Activated naive CD8-positive, alpha-beta T cell treated with anti-CD3 and anti-CD28 coated beads, Interleukin-2, amount 50 U/mL, for 24 hours (primary cell): Measurements from ENCODE around the gene BMP7.

ENCODE experiments used
- ATAC-seq: fragments of 150-1000 bp; cut with Tn5 transposase; one replicate; pipeline ENCODE4 v1.10.0; 2021
- DNase-seq: peaks from one replicate; pipeline ENCODE4 v3.0.0; 2021
- H3K27ac Mint-ChIP-seq: one replicate; pipeline ENCODE4 v1.8.0; 2021; ENCODE audit warnings: mild to moderate bottlenecking, mixed read lengths
- H3K27me3 Mint-ChIP-seq: one replicate; pipeline ENCODE4 v1.8.0; 2021; ENCODE audit warnings: mixed read lengths
- H3K36me3 Mint-ChIP-seq: one replicate; pipeline ENCODE4 v1.8.0; 2021; ENCODE audit warnings: low read depth, mixed read lengths
- H3K4me1 Mint-ChIP-seq: one replicate; pipeline ENCODE4 v1.8.0; 2021; ENCODE audit warnings: mixed read lengths
- H3K4me3 Mint-ChIP-seq: one replicate; pipeline ENCODE4 v1.8.0; 2021; ENCODE audit warnings: mild to moderate bottlenecking, moderate library complexity, mixed read lengths
- H3K9me3 Mint-ChIP-seq: one replicate; pipeline ENCODE4 v1.8.0; 2021; ENCODE audit warnings: mixed read lengths

BMP7 gene

GRCh38 chr20:57139342-57140093 is 126.9 kb downstream of the BMP7 start:
- ATAC-seq: no peak
- no peak for DNase-seq
- no peaks in the 10 kb centered on the region for H3K36me3 Mint-ChIP-seq
- H3K27me3 Mint-ChIP-seq: peaks cover 6% of the 10 kb centered on the region
- H3K4me3 Mint-ChIP-seq: no peak overlapping the region
- no peaks in the 10 kb centered on the region for H3K9me3 Mint-ChIP-seq
- no peaks in the 10 kb centered on the region for H3K4me1 Mint-ChIP-seq
- no peak overlapping the region for H3K27ac Mint-ChIP-seq

GRCh38 chr20:57138198-57138995 is 128.0 kb downstream of the BMP7 start:
- H3K36me3 Mint-ChIP-seq: no peaks in the 10 kb centered on the region
- ATAC-seq (no peak), DNase-seq (no peak)
- no peak overlapping the region for H3K4me3 Mint-ChIP-seq
- H3K4me1 Mint-ChIP-seq: no peaks in the 10 kb centered on the region
- H3K9me3 Mint-ChIP-seq: no peaks in the 10 kb centered on the region
- no peak overlapping the region for H3K27ac Mint-ChIP-seq
- H3K27me3 Mint-ChIP-seq: peaks cover 9% of the 10 kb centered on the region

- H3K36me3 Mint-ChIP-seq: no peaks in the 10 kb centered on the region
- no peak overlapping the region for H3K4me3 Mint-ChIP-seq
- no peak overlapping the region for H3K27ac Mint-ChIP-seq
- H3K9me3 Mint-ChIP-seq: no peaks in the 10 kb centered on the region
- H3K4me1 Mint-ChIP-seq: no peaks in the 10 kb centered on the region
- DNase-seq: no peak
- no peak for ATAC-seq
- peaks cover 9% of the 10 kb centered on the region for H3K27me3 Mint-ChIP-seq
These were observed 128.8 kb downstream of the BMP7 start for GRCh38 chr20:57137676-57138075.

GRCh38 chr20:57136734-57137133 is 129.7 kb downstream of the BMP7 start:
- no peaks in the 10 kb centered on the region for H3K4me1 Mint-ChIP-seq
- H3K27me3 Mint-ChIP-seq: peaks cover 9% of the 10 kb centered on the region
- H3K4me3 Mint-ChIP-seq: no peak overlapping the region
- ATAC-seq (no peak), DNase-seq (no peak)
- no peaks in the 10 kb centered on the region for H3K36me3 Mint-ChIP-seq
- no peak overlapping the region for H3K27ac Mint-ChIP-seq
- H3K9me3 Mint-ChIP-seq: no peaks in the 10 kb centered on the region

GRCh38 chr20:57135875-57136274 is 130.6 kb downstream of the BMP7 start:
- Mint-ChIP-seq H3K27me3 (peaks cover 9% of the 10 kb centered on the region), H3K9me3 (no peaks in the 10 kb centered on the region), H3K4me3 (no peak overlapping the region), H3K27ac (no peak overlapping the region), H3K36me3 (no peaks in the 10 kb centered on the region), H3K4me1 (no peaks in the 10 kb centered on the region)
- ATAC-seq (no peak), DNase-seq (no peak)

- Mint-ChIP-seq H3K36me3 (no peaks in the 10 kb centered on the region), H3K27me3 (peaks cover 7% of the 10 kb centered on the region), H3K9me3 (no peaks in the 10 kb centered on the region), H3K4me1 (no peaks in the 10 kb centered on the region), H3K4me3 (no peak overlapping the region), H3K27ac (no peak overlapping the region)
- DNase-seq (no peak), ATAC-seq (no peak)
These were observed 131.6 kb downstream of the BMP7 start for GRCh38 chr20:57134804-57135203.

GRCh38 chr20:57133926-57134650 is 132.4 kb downstream of the BMP7 start:
- Mint-ChIP-seq H3K36me3 (no peaks in the 10 kb centered on the region), H3K4me3 (no peak overlapping the region), H3K9me3 (no peaks in the 10 kb centered on the region), H3K4me1 (no peaks in the 10 kb centered on the region), H3K27ac (no peak overlapping the region), H3K27me3 (peaks cover 7% of the 10 kb centered on the region)
- DNase-seq: no peak
- ATAC-seq: no peak

- Mint-ChIP-seq H3K36me3 (no peaks in the 10 kb centered on the region), H3K4me1 (no peaks in the 10 kb centered on the region), H3K9me3 (no peaks in the 10 kb centered on the region), H3K27ac (no peak overlapping the region), H3K27me3 (peaks cover 7% of the 10 kb centered on the region), H3K4me3 (no peak overlapping the region)
- ATAC-seq (no peak), DNase-seq (no peak)
These were observed 134.6 kb downstream of the BMP7 start for GRCh38 chr20:57131601-57132391.

GRCh38 chr20:57131077-57131476 is 135.4 kb downstream of the BMP7 start:
- no peak for ATAC-seq

GRCh38 chr20:57130160-57130772 is 136.2 kb downstream of the BMP7 start:
- H3K36me3 Mint-ChIP-seq: no peaks in the 10 kb centered on the region
- peaks cover 13% of the 10 kb centered on the region for H3K27me3 Mint-ChIP-seq
- DNase-seq (no peak), ATAC-seq (no peak)
- no peak overlapping the region for H3K27ac Mint-ChIP-seq
- no peaks in the 10 kb centered on the region for H3K4me1 Mint-ChIP-seq
- H3K9me3 Mint-ChIP-seq: no peaks in the 10 kb centered on the region
- H3K4me3 Mint-ChIP-seq: no peak overlapping the region

More at GRCh38 chr20:57131077-57131476, 135.4 kb downstream of the BMP7 start:
- H3K4me1 Mint-ChIP-seq: no peaks in the 10 kb centered on the region
- H3K27me3 Mint-ChIP-seq: peaks cover 10% of the 10 kb centered on the region
- H3K4me3 Mint-ChIP-seq: no peak overlapping the region
- no peak for DNase-seq
- H3K27ac Mint-ChIP-seq: no peak overlapping the region
- no peaks in the 10 kb centered on the region for H3K36me3 Mint-ChIP-seq
- no peaks in the 10 kb centered on the region for H3K9me3 Mint-ChIP-seq

- Mint-ChIP-seq H3K27ac (no peak overlapping the region), H3K9me3 (no peaks in the 10 kb centered on the region), H3K4me3 (no peak overlapping the region), H3K4me1 (no peaks in the 10 kb centered on the region), H3K36me3 (no peaks in the 10 kb centered on the region), H3K27me3 (peaks cover 7% of the 10 kb centered on the region)
- DNase-seq (no peak), ATAC-seq (no peak)
These were observed 137.1 kb downstream of the BMP7 start for GRCh38 chr20:57129303-57129702.

- Mint-ChIP-seq H3K36me3 (no peaks in the 10 kb centered on the region), H3K27ac (no peak overlapping the region), H3K9me3 (no peaks in the 10 kb centered on the region), H3K4me3 (no peak overlapping the region), H3K27me3 (peaks cover 5% of the 10 kb centered on the region), H3K4me1 (no peaks in the 10 kb centered on the region)
- ATAC-seq (no peak), DNase-seq (no peak)
These were observed 138.2 kb downstream of the BMP7 start for GRCh38 chr20:57128044-57128757.

GRCh38 chr20:57126481-57127092 is 139.9 kb downstream of the BMP7 start:
- H3K4me3 Mint-ChIP-seq: no peak overlapping the region
- H3K27me3 Mint-ChIP-seq: peaks cover 5% of the 10 kb centered on the region
- no peaks in the 10 kb centered on the region for H3K4me1 Mint-ChIP-seq
- H3K27ac Mint-ChIP-seq: no peak overlapping the region
- DNase-seq: no peak
- ATAC-seq: no peak
- H3K9me3 Mint-ChIP-seq: no peaks in the 10 kb centered on the region
- H3K36me3 Mint-ChIP-seq: no peaks in the 10 kb centered on the region
